Stimulated activated CD8-positive, alpha-beta memory T cell treated with anti-CD3 and anti-CD28 coated beads, Interleukin-12 subunit alpha, Interleukin-12 subunit beta, amount 100 ng/mL, for 24 hours (primary cell): ENCODE results near the gene CAMSAP2.

Experiments used
- DNase-seq: peaks from one replicate; pipeline ENCODE4 v3.0.0-alpha.2; 2020; ENCODE audit errors: extremely low read depth

The CAMSAP2 gene

DNA sequence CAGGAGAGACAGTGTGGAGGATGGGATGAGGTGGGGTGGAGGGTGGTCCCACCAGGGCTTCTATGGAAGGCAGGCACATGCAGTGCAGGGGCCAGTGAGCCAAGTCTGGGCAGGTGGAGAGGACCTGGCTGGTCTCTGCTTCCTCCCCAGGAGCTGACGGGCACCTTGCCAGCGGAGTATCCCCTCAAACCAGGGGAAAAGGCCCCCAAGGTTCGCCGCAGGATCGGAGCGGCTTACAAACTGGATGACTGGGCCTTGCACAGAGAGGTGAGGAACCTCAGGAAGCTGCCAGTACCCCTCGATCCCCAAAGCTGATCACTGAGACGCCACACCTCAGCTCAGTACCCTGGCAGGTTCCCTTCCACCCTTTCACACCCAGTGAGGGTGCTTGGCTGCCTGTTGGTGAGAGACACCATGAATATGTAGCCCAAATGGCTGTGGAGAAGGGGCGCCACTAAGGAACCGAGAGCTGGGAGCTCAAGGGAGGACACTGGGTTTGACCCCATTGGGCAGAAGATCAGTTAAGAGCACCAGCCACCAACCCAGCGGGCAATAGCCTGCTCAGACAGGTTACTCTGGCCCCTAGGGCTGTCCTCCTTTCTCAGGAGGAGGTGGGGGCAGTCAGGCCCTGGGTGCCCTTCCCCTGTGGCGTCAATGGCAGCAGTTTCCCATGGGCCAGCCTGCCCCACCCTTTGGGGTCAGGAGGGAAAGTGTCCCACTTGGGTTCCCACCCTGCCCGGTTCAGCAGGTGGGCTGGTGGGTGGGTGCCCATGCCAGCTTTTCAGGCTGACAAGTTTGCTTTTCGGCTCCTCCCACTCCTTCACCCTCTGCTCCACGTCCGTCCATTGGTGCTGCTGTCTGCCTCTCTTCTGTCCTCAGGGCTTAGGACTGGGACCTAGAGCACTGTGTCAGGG lies 161.5 kb downstream of the CAMSAP2 start:
- DNase-seq, result no peak

- no peak for DNase-seq
Measured at GRCh38 chr1:200900877-200901276, 162.2 kb downstream of the CAMSAP2 start.

- DNase-seq, result no peak
Measured at GRCh38 chr1:200901350-200901749, 162.7 kb downstream of the CAMSAP2 start.

- DNase-seq, result no peak
Measured at GRCh38 chr1:200901796-200902444, 163.2 kb downstream of the CAMSAP2 start.

- no peak for DNase-seq
Measured at GRCh38 chr1:200903793-200904192, 165.1 kb downstream of the CAMSAP2 start.

GRCh38 chr1:200904772-200905171 lies 166.1 kb downstream of the CAMSAP2 start:
- no peak for DNase-seq

- DNase-seq, result no peak
Measured at GRCh38 chr1:200905411-200906052, 166.8 kb downstream of the CAMSAP2 start.

GRCh38 chr1:200906491-200906890 lies 167.8 kb downstream of the CAMSAP2 start:
- DNase-seq, result no peak

DNA sequence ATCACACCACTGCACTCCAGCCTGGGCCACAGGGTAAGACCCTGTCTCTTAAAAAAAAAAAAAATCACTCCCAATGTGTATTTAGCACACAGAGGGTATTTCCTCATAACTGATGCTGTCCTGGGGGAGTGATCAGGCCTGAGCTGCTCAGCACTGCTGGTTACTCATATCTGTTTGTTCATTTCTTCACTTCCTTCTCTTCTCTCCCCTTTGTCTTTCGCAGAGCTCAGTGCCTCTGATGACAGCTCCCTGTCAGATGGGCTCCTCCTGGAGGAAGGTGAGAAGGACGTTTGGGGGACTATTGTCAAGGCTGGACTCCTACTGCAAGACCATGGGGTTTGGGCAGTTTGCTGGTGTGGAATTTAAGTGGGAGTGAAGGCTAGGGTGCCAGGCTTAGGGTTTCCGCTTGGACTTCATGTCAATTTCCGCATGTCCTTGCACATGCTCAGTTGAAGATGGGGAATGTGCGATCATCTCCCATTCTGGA lies 169.0 kb downstream of the CAMSAP2 start:
- no peak for DNase-seq

- no peak for DNase-seq
Measured at GRCh38 chr1:200908191-200908868, 169.6 kb downstream of the CAMSAP2 start.

DNA sequence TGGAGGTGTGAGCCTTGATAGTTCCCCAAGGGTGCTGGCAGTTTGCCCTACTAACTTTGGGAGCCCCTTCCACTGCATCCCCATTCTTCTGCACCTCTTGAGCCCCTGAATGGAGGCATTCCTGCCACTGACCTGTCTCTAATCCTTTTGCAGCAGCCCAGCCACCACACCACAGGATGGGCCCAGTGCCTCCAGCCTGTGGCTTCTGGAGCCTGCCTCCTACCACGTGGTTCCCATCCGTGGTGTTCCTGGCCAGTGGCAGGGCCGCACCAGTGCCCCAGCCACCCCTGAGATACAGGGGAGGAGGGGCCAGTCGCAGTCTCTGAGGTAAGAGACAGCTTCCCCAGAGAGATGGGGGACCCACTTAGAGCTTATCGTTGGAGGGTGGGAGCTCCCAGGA lies 170.4 kb downstream of the CAMSAP2 start:
- DNase-seq, result no peak

- DNase-seq, result no peak
Measured at GRCh38 chr1:200909757-200910239, 171.1 kb downstream of the CAMSAP2 start.
